Smooth muscle cell (in vitro differentiated cells): ENCODE results near the gene ZNF3. TPM values are rescaled to one million over a fixed set of nuclear protein-coding genes. Genes with fewer than 3 reads are reported as not detected.

ENCODE experiments used
- DNase-seq: peaks from one replicate; lab custom pipeline; 2025; ENCODE audit not compliant: unreplicated experiment; lab: John Stamatoyannopoulos, UW
- H2AFZ ChIP-seq: fragments of 200-600 bp; sonication (generic); 2 replicates; pipeline ENCODE4 v1.6.0; 2016; ENCODE audit warnings: antibody characterized with exemption, low read depth, mild to moderate bottlenecking
- H3F3A ChIP-seq: fragments of 200-600 bp; sonication (generic); 2 replicates; pipeline ENCODE4 v1.6.0; 2017; ENCODE audit warnings: antibody characterized with exemption, low read depth
- H3K27ac ChIP-seq: fragments of 200-600 bp; sonication (generic); 2 replicates; pipeline ENCODE4 v1.5.1; 2016; ENCODE audit warnings: low read depth, mild to moderate bottlenecking
- H3K27me3 ChIP-seq: fragments of 200-600 bp; sonication (generic); 2 replicates; pipeline ENCODE4 v1.6.1; 2016; ENCODE audit warnings: low read depth, mild to moderate bottlenecking
- H3K36me3 ChIP-seq: fragments of 200-600 bp; sonication (generic); 2 replicates; pipeline ENCODE4 v1.5.1; 2016; ENCODE audit warnings: low read depth
- H3K4me1 ChIP-seq: fragments of 200-600 bp; sonication (generic); 2 replicates; pipeline ENCODE4 v1.5.1; 2016; ENCODE audit warnings: low read depth
- H3K4me2 ChIP-seq: fragments of 200-600 bp; sonication (generic); 2 replicates; pipeline ENCODE4 v1.6.0; 2016; ENCODE audit warnings: mild to moderate bottlenecking
- H3K4me3 ChIP-seq: fragments of 200-600 bp; sonication (generic); 2 replicates; pipeline ENCODE4 v1.5.1; 2016; ENCODE audit warnings: mild to moderate bottlenecking
- H3K79me2 ChIP-seq: fragments of 200-600 bp; sonication (generic); 2 replicates; pipeline ENCODE4 v1.6.0; 2016; ENCODE audit warnings: low read depth, mild to moderate bottlenecking
- H3K9ac ChIP-seq: fragments of 200-600 bp; sonication (generic); 2 replicates; pipeline ENCODE4 v1.6.0; 2016; ENCODE audit warnings: low read depth
- H3K9me3 ChIP-seq: fragments of 200-600 bp; sonication (generic); replicated peaks from 2 replicates; pipeline ENCODE4 v1.5.1; 2016; ENCODE audit warnings: low read depth
- H4K20me1 ChIP-seq: fragments of 200-600 bp; sonication (generic); 2 replicates; pipeline ENCODE4 v1.6.0; 2016; ENCODE audit warnings: low read depth
- WGBS: methylation state at CpG from one replicate; pipeline ENCODE4 v1.1.7; 2016; ENCODE audit warnings: low lambda C conversion rate; 5-methylcytosine and 5-hydroxymethylcytosine counted together
- polyA plus RNA-seq: library from polyadenylated mRNA; unstranded; fragments of >200 nt; fragmentation: Nextera tagmentation; extraction: Ambion mirVana; gene quantifications from 2 replicates; pipeline ENCODE4 v1.2.1, GENCODE V29; 2016
- total RNA-seq: library from RNA; depleted of rRNA; stranded (reverse); fragments of >200 nt; gene quantifications from 2 replicates; pipeline ENCODE4 v1.2.3, GENCODE V29; 2014
- TF ChIP-seq, protein P1 (sequence below): fragments of 200-600 bp; sonication (generic); IDR thresholded peaks from 2 replicates; pipeline ENCODE4 v1.5.1; 2017; ENCODE audit warnings: borderline replicate concordance, mild to moderate bottlenecking, antibody characterized with exemption; ENCODE audit not compliant: insufficient read depth, poor library complexity, severe bottlenecking

The ZNF3 gene
- total and polyA plus RNA-seq, 2 experiments from 2014 or later: 21.6 to 22.0 TPM

DNA sequence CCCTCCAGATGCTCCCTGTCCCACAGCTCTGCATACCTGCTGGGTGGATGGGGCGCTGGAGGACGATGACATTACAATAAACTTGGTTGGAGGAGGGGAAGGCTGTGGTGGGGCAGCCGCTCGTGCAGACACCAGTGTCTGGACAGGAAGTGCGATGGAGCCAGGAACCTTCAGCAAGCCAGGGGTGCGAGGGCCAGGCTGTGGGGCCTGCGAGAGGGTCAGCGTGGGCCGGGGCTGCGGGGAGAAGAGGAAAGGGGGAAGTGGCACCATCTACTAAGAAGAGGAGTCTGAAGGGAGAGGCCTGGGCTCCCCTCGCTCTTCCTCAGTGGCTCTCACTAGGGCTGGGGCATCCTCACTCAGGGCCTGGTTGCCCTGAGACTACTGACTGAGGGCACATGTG is 26.4 kb upstream of the ZNF3 start:
- Histone ChIP-seq H3K4me1 (no peaks in the 10 kb centered on the region), H3F3A (peaks cover 5% of the 10 kb centered on the region), H3K4me2 (no peak overlapping the region), H3K27me3 (no peaks in the 10 kb centered on the region), H3K79me2 (no peaks in the 10 kb centered on the region), H4K20me1 (no peaks in the 10 kb centered on the region), H3K9ac (no peak overlapping the region), H3K27ac (no peak overlapping the region), H3K36me3 (peaks cover 3% of the 10 kb centered on the region), H3K9me3 (no peaks in the 10 kb centered on the region), H3K4me3 (no peak overlapping the region), H2AFZ (no peak overlapping the region)
- no peak for DNase-seq
- WGBS: 87% methylated on average over 9 of the region's 11 CpGs
- TF ChIP-seq, protein P1, sequence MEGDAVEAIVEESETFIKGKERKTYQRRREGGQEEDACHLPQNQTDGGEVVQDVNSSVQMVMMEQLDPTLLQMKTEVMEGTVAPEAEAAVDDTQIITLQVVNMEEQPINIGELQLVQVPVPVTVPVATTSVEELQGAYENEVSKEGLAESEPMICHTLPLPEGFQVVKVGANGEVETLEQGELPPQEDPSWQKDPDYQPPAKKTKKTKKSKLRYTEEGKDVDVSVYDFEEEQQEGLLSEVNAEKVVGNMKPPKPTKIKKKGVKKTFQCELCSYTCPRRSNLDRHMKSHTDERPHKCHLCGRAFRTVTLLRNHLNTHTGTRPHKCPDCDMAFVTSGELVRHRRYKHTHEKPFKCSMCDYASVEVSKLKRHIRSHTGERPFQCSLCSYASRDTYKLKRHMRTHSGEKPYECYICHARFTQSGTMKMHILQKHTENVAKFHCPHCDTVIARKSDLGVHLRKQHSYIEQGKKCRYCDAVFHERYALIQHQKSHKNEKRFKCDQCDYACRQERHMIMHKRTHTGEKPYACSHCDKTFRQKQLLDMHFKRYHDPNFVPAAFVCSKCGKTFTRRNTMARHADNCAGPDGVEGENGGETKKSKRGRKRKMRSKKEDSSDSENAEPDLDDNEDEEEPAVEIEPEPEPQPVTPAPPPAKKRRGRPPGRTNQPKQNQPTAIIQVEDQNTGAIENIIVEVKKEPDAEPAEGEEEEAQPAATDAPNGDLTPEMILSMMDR: no peak

DNA sequence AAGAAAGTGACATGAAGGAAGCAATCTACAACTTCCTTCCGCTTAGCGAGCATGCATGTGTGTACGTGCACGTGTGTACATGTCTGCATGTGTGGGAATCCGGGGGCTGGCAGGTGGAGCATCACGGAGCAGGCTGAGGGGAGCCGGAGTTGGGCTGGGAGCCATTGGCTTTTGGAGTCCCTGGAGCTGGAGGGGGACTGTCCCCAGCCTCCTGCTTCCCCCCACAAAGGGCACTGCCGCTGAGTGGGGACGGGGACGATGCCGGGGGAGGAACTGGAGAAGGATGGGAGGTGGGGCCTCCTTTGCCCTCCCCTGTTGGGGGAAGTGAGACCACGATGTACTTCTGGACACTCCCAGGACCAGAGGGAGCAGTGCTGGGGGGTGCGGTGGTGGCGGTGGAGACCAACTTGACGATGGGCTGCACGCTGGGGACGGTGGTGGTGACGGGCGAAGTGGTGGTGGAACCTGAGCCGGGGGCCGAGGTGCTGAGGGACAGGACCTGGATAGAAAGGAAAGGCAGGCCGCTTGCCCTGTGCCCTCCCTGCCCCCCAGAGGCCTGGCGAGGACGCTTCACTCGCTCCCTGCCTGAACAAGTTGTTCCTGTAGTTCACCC is 25.7 kb upstream of the ZNF3 start:
- WGBS: 96% methylated on average over 21 of the region's 25 CpGs
- Histone ChIP-seq H3K4me3 (no peak overlapping the region), H4K20me1 (no peaks in the 10 kb centered on the region), H3K79me2 (no peaks in the 10 kb centered on the region), H3K27ac (no peak overlapping the region), H3K9me3 (no peaks in the 10 kb centered on the region), H3K4me2 (no peak overlapping the region), H3K4me1 (no peaks in the 10 kb centered on the region), H3K9ac (no peak overlapping the region), H3F3A (peaks cover 5% of the 10 kb centered on the region), H3K27me3 (no peaks in the 10 kb centered on the region), H3K36me3 (no peaks in the 10 kb centered on the region), H2AFZ (no peak overlapping the region)
- DNase-seq: no peak
- TF ChIP-seq, protein P1: no peak

DNA sequence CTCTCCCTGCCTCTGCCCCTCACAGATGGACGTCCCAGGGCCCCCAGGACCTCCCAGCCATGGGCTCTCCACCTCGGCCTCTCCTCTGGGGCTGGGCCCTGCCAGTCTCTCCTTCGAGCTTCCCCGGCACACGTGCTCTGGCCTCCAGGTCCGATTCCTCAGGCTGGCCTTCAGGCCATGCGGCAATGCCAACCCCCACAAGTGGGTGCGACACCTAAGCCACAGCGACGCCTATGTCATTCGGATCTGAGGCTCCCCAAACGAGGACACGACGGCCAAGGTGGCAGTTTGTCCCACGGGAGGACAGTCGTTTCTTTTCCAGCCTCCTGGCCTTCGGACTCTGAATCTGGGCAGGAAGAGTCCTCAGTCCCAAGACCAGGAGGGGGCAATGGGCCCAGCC is 25.1 kb upstream of the ZNF3 start:
- WGBS: 97% methylated on average over 16 of the region's 17 CpGs
- TF ChIP-seq, protein P1: no peak
- no peak overlapping the region for H3K9ac ChIP-seq
- DNase-seq: no peak
- no peaks in the 10 kb centered on the region for H4K20me1 ChIP-seq
- H3F3A ChIP-seq: peaks cover 5% of the 10 kb centered on the region
- H2AFZ ChIP-seq: no peak overlapping the region
- H3K4me3 ChIP-seq: no peak overlapping the region
- H3K79me2 ChIP-seq: no peaks in the 10 kb centered on the region
- no peaks in the 10 kb centered on the region for H3K4me1 ChIP-seq
- H3K4me2 ChIP-seq: no peak overlapping the region
- no peaks in the 10 kb centered on the region for H3K36me3 ChIP-seq
- H3K27me3 ChIP-seq: no peaks in the 10 kb centered on the region
- no peaks in the 10 kb centered on the region for H3K9me3 ChIP-seq
- no peak overlapping the region for H3K27ac ChIP-seq

DNA sequence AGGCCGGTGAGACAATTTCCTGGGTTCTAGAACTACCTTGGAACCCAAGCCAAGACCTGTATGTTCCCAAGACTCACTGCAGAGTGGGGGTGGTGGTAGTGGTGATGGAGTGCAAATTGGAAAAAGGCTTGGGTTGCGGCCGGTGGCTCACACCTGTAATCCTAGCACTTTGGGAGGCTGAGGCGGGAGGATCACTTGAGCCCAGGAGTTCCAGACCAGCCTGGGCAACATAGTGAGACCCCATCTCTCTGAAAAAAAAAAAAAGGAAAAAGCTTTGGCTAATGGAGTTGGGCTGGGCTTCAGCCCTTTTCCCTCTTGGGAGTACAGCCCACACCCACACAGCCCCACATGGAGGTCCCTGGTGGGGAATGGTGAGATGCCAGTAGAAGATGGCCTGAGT is 24.0 kb upstream of the ZNF3 start:
- H4K20me1 ChIP-seq: peaks cover 5% of the 10 kb centered on the region
- no peak for DNase-seq
- no peaks in the 10 kb centered on the region for H3K27me3 ChIP-seq
- H3K4me2 ChIP-seq: no peak overlapping the region
- no peak overlapping the region for H3K27ac ChIP-seq
- no peaks in the 10 kb centered on the region for H3K4me1 ChIP-seq
- H3K79me2 ChIP-seq: no peaks in the 10 kb centered on the region
- H3K36me3 ChIP-seq: no peaks in the 10 kb centered on the region
- no peak overlapping the region for H3K9ac ChIP-seq
- H3F3A ChIP-seq: peaks cover 5% of the 10 kb centered on the region
- TF ChIP-seq, protein P1: no peak
- no peak overlapping the region for H3K4me3 ChIP-seq
- H3K9me3 ChIP-seq: no peaks in the 10 kb centered on the region
- no peak overlapping the region for H2AFZ ChIP-seq
- WGBS: 96% methylated on average over 4 of the region's 4 CpGs
